ENCODE results near the gene MGAT4D. TPM values are rescaled to one million over a fixed set of nuclear protein-coding genes. Genes with fewer than 3 reads are reported as not detected.

Gene MGAT4D
- total and polyA plus RNA-seq, 2 donors (not counting 1 experiment from before 2014, with no cell fraction given) = not detected

GRCh38 chr4:140466146-140466545 is 31.9 kb downstream of the MGAT4D start:
- 78% methylated on average over 1 of the region's 1 CpG for WGBS (ENCODE audit: insufficient coverage)
- Histone ChIP-seq H3K4me1 (ENCODE audit: control insufficient read depth in 2 of 2, insufficient read depth in 2 of 2, low read length in 2 of 2) (no peaks in the 10 kb centered on the region), H3K36me3 (replicated peaks in 1 of 2; ENCODE audit: control extremely low read depth in 1 of 2, control insufficient read depth in 1 of 2, extremely low read depth in 1 of 2, insufficient read depth in 2 of 2, low read length in 1 of 2) (no peaks in the 10 kb centered on the region), H4K20me1 (ENCODE audit: control insufficient read depth, insufficient read depth, low read length, poor library complexity, severe bottlenecking) (no peaks in the 10 kb centered on the region), H3K4me3 (ENCODE audit: control extremely low read depth in 1 of 5, extremely low read depth in 1 of 5, insufficient read depth in 1 of 5, low read depth in 2 of 5, low read length in 4 of 5) (no peak overlapping the region), H3K9me3 (ENCODE audit: control extremely low read depth in 1 of 3, control insufficient read depth in 2 of 3, insufficient read depth in 1 of 3, low read length in 2 of 3) (no peaks in the 10 kb centered on the region), H3K27me3 (replicated peaks in 1 of 4; ENCODE audit: control extremely low read depth in 1 of 4, control insufficient read depth in 3 of 4, insufficient read depth in 4 of 4, low read length in 3 of 4) (peaks cover 0 to 4% (median 0%) of the 10 kb centered on the region in 4 experiments), H2AFZ (ENCODE audit: insufficient read depth, low read depth, low read length, poor library complexity, severe bottlenecking) (no peak overlapping the region), H3K4me2 (replicated peaks; ENCODE audit: low read depth, low read length, poor library complexity, severe bottlenecking) (no peak overlapping the region), H3K9ac (ENCODE audit: low read length) (no peak overlapping the region), H3K27ac (ENCODE audit: low read length in 2 of 2) (no peak overlapping the region), H3K79me2 (ENCODE audit: control insufficient read depth, insufficient read depth, low read length) (no peaks in the 10 kb centered on the region)
- no peaks in the 10 kb centered on the region for H3K4me1 Mint-ChIP-seq
- no peak overlapping the region for H3K27ac Mint-ChIP-seq
- peaks cover 23% of the 10 kb centered on the region for H3K27me3 Mint-ChIP-seq
- DNase-seq = no peak
- POLR2A ChIA-PET = no interaction called here
- TF ChIP-seq EZH2 (IDR thresholded peaks at IDR 0.05; ENCODE audit: borderline replicate concordance, insufficient read depth, low read depth, low read length, poor library complexity, severe bottlenecking) = no peak
- TF ChIP-seq CTCF (IDR thresholded peaks at IDR 0.05) = no peak
- no peak overlapping the region for H3K4me3 Mint-ChIP-seq
- intact Hi-C loops (cut with micrococcal nuclease) = no loop called here
- H3K9me3 Mint-ChIP-seq (ENCODE audit: insufficient read depth) = no peaks in the 10 kb centered on the region
- CTCF ChIA-PET = no interaction called here
- ATAC-seq (ENCODE audit: low read depth) = no peak

- Histone ChIP-seq H3K9ac (ENCODE audit: low read length) (no peak overlapping the region), H3K27ac (ENCODE audit: low read length in 2 of 2) (no peak overlapping the region), H3K79me2 (ENCODE audit: control insufficient read depth, insufficient read depth, low read length) (no peaks in the 10 kb centered on the region), H2AFZ (ENCODE audit: insufficient read depth, low read depth, low read length, poor library complexity, severe bottlenecking) (no peak overlapping the region), H3K36me3 (replicated peaks in 1 of 2; ENCODE audit: control extremely low read depth in 1 of 2, control insufficient read depth in 1 of 2, extremely low read depth in 1 of 2, insufficient read depth in 2 of 2, low read length in 1 of 2) (no peaks in the 10 kb centered on the region), H3K9me3 (ENCODE audit: control extremely low read depth in 1 of 3, control insufficient read depth in 2 of 3, insufficient read depth in 1 of 3, low read length in 2 of 3) (no peaks in the 10 kb centered on the region), H3K4me1 (ENCODE audit: control insufficient read depth in 2 of 2, insufficient read depth in 2 of 2, low read length in 2 of 2) (no peaks in the 10 kb centered on the region), H3K4me2 (replicated peaks; ENCODE audit: low read depth, low read length, poor library complexity, severe bottlenecking) (no peak overlapping the region), H3K4me3 (ENCODE audit: control extremely low read depth in 1 of 5, extremely low read depth in 1 of 5, insufficient read depth in 1 of 5, low read depth in 2 of 5, low read length in 4 of 5) (no peak overlapping the region), H3K27me3 (replicated peaks in 1 of 4; ENCODE audit: control extremely low read depth in 1 of 4, control insufficient read depth in 3 of 4, insufficient read depth in 4 of 4, low read length in 3 of 4) (peaks cover 0 to 4% (median 0%) of the 10 kb centered on the region in 4 experiments), H4K20me1 (ENCODE audit: control insufficient read depth, insufficient read depth, low read length, poor library complexity, severe bottlenecking) (no peaks in the 10 kb centered on the region)
- WGBS (ENCODE audit: insufficient coverage) = 100% methylated on average over 1 of the region's 1 CpG
- Mint-ChIP-seq H3K4me3 (no peak overlapping the region), H3K4me1 (no peaks in the 10 kb centered on the region), H3K9me3 (ENCODE audit: insufficient read depth) (no peaks in the 10 kb centered on the region), H3K27ac (no peak overlapping the region), H3K27me3 (peaks cover 23% of the 10 kb centered on the region)
- ChIA-PET POLR2A (no interaction called here), CTCF (interaction anchor here (1.6 kb wide), 1 partner anchor 104 kb away, joined by 4 read pairs; no protein-coding TSS in a partner anchor)
- no peak for TF ChIP-seq CTCF (IDR thresholded peaks at IDR 0.05)
- TF ChIP-seq EZH2 (IDR thresholded peaks at IDR 0.05; ENCODE audit: borderline replicate concordance, insufficient read depth, low read depth, low read length, poor library complexity, severe bottlenecking) = no peak
- no peak for ATAC-seq (ENCODE audit: low read depth)
- intact Hi-C loops (cut with micrococcal nuclease) = no loop called here
- no peak for DNase-seq
These were observed 34.5 kb downstream of the MGAT4D start for GRCh38 chr4:140463614-140464013.
